Measurements from ENCODE around the gene GDNF.

- TF ChIP-seq HDGF (IDR thresholded peaks at IDR 0.05; ENCODE audit: borderline replicate concordance) = no peak
- TF ChIP-seq FOXK2 (IDR thresholded peaks at IDR 0.05) = no peak
- TF ChIP-seq PKNOX1 (IDR thresholded peaks at IDR 0.05) = no peak
- TF ChIP-seq CTBP1 (IDR thresholded peaks at IDR 0.05; ENCODE audit: borderline replicate concordance) = no peak
- no peak for TF ChIP-seq TARDBP (IDR thresholded peaks at IDR 0.05)
- TF ChIP-seq SUZ12 (IDR thresholded peaks at IDR 0.05) = no peak
- TF ChIP-seq LEF1 (IDR thresholded peaks at IDR 0.05; ENCODE audit: borderline replicate concordance) = no peak
Measured at GRCh38 chr5:37838152-37838932, 1.5 kb downstream of the GDNF start.
